MM.1S (cell line): ENCODE data around the gene SMAP1.
A peak's percentile ranks its signal among the peaks of the same experiment; 100 is the strongest.

Source experiments
- DNase-seq: peaks from one replicate; pipeline ENCODE4 v3.0.0-alpha.2; 2015
- H2AFZ ChIP-seq: fragments of 300-600 bp; sonication (generic); 2 replicates; pipeline ENCODE4 v1.6.0; 2016; ENCODE audit warnings: antibody characterized with exemption, low read length
- H3F3A ChIP-seq: fragments of 300-600 bp; sonication (generic); 2 replicates; pipeline ENCODE4 v1.6.1; 2016; ENCODE audit warnings: mild to moderate bottlenecking, antibody characterized with exemption, low read length, moderate library complexity, mixed read lengths; ENCODE audit not compliant: insufficient read depth
- H3K27ac ChIP-seq: fragments of 300-600 bp; sonication (generic); 2 replicates; pipeline ENCODE4 v1.5.1; 2016; ENCODE audit warnings: mild to moderate bottlenecking, low read length
- H3K27me3 ChIP-seq: fragments of 300-600 bp; sonication (generic); replicated peaks from 2 replicates; pipeline ENCODE4 v1.6.0; 2016; ENCODE audit warnings: low read length; ENCODE audit not compliant: insufficient read depth
- H3K36me3 ChIP-seq: fragments of 300-600 bp; sonication (generic); replicated peaks from 2 replicates; pipeline ENCODE4 v1.6.1; 2016; ENCODE audit warnings: mild to moderate bottlenecking, low read length, mixed read lengths; ENCODE audit not compliant: insufficient read depth
- H3K4me1 ChIP-seq: fragments of 300-600 bp; sonication (generic); 2 replicates; pipeline ENCODE4 v1.6.1; 2016; ENCODE audit warnings: low read length, mixed read lengths
- H3K4me2 ChIP-seq: fragments of 300-600 bp; sonication (generic); 2 replicates; pipeline ENCODE4 v1.6.0; 2016; ENCODE audit warnings: low read depth, low read length
- H3K4me3 ChIP-seq: fragments of 300-600 bp; sonication (generic); 2 replicates; pipeline ENCODE4 v1.5.1; 2016; ENCODE audit warnings: low read length, mixed read lengths
- H3K79me2 ChIP-seq: fragments of 300-600 bp; sonication (generic); 2 replicates; pipeline ENCODE4 v1.6.1; 2016; ENCODE audit warnings: mixed run types, low read length, mixed read lengths
- H3K9ac ChIP-seq: fragments of 300-600 bp; sonication (generic); 2 replicates; pipeline ENCODE4 v1.6.1; 2016; ENCODE audit warnings: low read length, mixed read lengths
- H3K9me2 ChIP-seq: fragments of 300-600 bp; sonication (generic); replicated peaks from 2 replicates; pipeline ENCODE4 v1.6.1; 2016; ENCODE audit warnings: mild to moderate bottlenecking, low read length, mixed read lengths; ENCODE audit not compliant: insufficient read depth
- H3K9me3 ChIP-seq: fragments of 300-600 bp; sonication (generic); replicated peaks from 2 replicates; pipeline ENCODE4 v1.6.1; 2016; ENCODE audit warnings: mild to moderate bottlenecking, low read length, mixed read lengths; ENCODE audit not compliant: insufficient read depth
- H4K20me1 ChIP-seq: fragments of 300-600 bp; sonication (generic); 2 replicates; pipeline ENCODE4 v1.6.1; 2016; ENCODE audit warnings: mild to moderate bottlenecking, low read length, moderate library complexity, mixed read lengths; ENCODE audit not compliant: insufficient read depth
- EZH2 ChIP-seq: fragments of 300-600 bp; sonication (generic); optimal IDR thresholded peaks from 2 replicates; pipeline ENCODE3; 2017; ENCODE audit warnings: low read depth, mild to moderate bottlenecking, antibody characterized with exemption, low read length, mixed read lengths
- EZH2phosphoT487 ChIP-seq: fragments of 300-600 bp; sonication (generic); IDR thresholded peaks from 2 replicates; pipeline ENCODE4 v1.6.1; 2018; ENCODE audit warnings: antibody characterized with exemption, low read length
- TF ChIP-seq, protein P1 (sequence below): fragments of 300-600 bp; sonication (generic); IDR thresholded peaks from 2 replicates; pipeline ENCODE4 v1.5.1; 2016; ENCODE audit warnings: antibody characterized with exemption, low read length, mixed read lengths

Gene SMAP1

DNA sequence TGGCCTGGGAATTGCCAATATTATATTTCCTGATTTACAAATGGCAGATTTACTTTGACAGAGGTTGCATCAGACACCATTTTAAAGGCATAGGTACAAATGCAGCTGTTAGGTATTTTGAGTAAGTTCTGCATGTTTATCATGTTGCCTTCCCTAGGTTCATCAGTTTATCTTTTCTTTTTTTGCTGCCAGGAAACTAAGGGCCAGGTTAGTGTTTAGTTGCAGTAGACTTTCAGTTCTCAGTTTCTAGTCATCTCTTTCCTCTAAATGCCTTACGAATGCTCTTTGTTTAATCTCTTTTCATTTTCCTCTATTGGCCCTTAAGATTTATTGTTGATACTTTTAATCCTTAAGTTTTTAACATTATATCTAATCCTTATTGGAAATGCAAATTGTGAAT, 129.9 kb downstream of the SMAP1 start:
- H3K27me3 ChIP-seq, result no peaks in the 10 kb centered on the region
- H3K36me3 ChIP-seq, result no peaks in the 10 kb centered on the region
- peak; percentile 63 for DNase-seq
- H3K9me2 ChIP-seq, result no peaks in the 10 kb centered on the region
- H3F3A ChIP-seq, result peaks cover 3% of the 10 kb centered on the region; the same call in 1 of the 2 replicates
- no peak overlapping the region for H3K9ac ChIP-seq
- H3K27ac ChIP-seq, result peak overlapping the region; percentile 56; the same call in 1 of the 2 replicates
- H3K4me3 ChIP-seq, result no peak overlapping the region
- TF ChIP-seq EZH2phosphoT487 (no peak), EZH2 (no peak)
- TF ChIP-seq, protein P1, sequence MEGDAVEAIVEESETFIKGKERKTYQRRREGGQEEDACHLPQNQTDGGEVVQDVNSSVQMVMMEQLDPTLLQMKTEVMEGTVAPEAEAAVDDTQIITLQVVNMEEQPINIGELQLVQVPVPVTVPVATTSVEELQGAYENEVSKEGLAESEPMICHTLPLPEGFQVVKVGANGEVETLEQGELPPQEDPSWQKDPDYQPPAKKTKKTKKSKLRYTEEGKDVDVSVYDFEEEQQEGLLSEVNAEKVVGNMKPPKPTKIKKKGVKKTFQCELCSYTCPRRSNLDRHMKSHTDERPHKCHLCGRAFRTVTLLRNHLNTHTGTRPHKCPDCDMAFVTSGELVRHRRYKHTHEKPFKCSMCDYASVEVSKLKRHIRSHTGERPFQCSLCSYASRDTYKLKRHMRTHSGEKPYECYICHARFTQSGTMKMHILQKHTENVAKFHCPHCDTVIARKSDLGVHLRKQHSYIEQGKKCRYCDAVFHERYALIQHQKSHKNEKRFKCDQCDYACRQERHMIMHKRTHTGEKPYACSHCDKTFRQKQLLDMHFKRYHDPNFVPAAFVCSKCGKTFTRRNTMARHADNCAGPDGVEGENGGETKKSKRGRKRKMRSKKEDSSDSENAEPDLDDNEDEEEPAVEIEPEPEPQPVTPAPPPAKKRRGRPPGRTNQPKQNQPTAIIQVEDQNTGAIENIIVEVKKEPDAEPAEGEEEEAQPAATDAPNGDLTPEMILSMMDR, result no peak
- no peaks in the 10 kb centered on the region for H4K20me1 ChIP-seq
- no peaks in the 10 kb centered on the region for H3K9me3 ChIP-seq
- no peak overlapping the region for H2AFZ ChIP-seq
- peak overlapping the region; percentile 60; the same call in 1 of the 2 replicates for H3K4me2 ChIP-seq
- peaks cover 22% of the 10 kb centered on the region for H3K4me1 ChIP-seq
- peaks cover 2% of the 10 kb centered on the region; the same call in 1 of the 2 replicates for H3K79me2 ChIP-seq

DNA sequence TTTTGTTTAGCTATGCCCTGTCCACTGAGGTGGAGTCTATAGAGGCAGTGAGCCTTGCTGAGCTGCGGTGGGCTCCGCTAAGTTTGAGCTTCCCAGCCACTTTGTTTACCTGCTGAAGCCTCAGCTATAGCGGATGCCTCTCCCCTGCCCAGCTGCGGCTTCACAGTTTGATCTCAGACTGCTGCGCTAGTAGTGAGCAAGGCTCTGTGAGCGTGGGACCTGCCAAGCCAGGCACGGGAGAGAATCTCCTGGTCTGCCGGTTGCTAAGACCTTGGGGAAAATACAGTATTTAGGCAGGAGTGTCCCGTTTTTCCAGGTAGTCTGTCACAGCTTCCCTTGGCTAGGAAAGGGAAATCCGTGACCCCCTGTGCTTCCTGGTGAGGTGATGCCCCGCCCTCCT, 138.4 kb downstream of the SMAP1 start:
- H3K79me2 ChIP-seq, result no peaks in the 10 kb centered on the region
- H3K4me2 ChIP-seq, result no peak overlapping the region
- H3K9ac ChIP-seq, result no peak overlapping the region
- H3F3A ChIP-seq, result no peaks in the 10 kb centered on the region
- no peak for DNase-seq
- H3K4me1 ChIP-seq, result no peaks in the 10 kb centered on the region
- H3K4me3 ChIP-seq, result no peak overlapping the region
- H3K9me2 ChIP-seq, result no peaks in the 10 kb centered on the region
- no peaks in the 10 kb centered on the region for H3K36me3 ChIP-seq
- no peak overlapping the region for H3K27ac ChIP-seq
- no peaks in the 10 kb centered on the region for H4K20me1 ChIP-seq
- no peaks in the 10 kb centered on the region for H3K9me3 ChIP-seq
- TF ChIP-seq EZH2phosphoT487, result no peak
- no peak for TF ChIP-seq EZH2
- TF ChIP-seq, protein P1, result no peak
- H2AFZ ChIP-seq, result no peak overlapping the region
- H3K27me3 ChIP-seq, result no peaks in the 10 kb centered on the region

DNA sequence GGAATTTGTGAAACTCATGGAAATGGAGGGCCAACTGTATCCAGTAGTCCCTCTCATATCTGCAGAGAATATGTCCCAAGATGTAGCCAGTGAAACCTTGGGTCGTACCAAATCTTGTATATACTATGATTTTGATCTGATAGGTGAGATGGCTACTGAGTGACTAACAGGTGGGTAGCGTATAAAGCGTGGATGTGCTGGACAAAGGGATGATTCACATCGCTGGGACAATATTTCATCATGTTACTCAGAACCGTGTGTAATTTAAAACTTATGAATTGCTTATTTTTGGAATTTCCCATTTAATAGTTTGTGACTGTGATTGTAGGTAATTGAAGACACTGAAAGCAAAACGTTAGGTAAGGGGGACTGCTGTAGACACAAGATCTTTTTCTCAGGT, 144.1 kb downstream of the SMAP1 start:
- Histone ChIP-seq H3K27me3 (no peaks in the 10 kb centered on the region), H2AFZ (no peak overlapping the region), H3K4me2 (no peak overlapping the region), H3K27ac (no peak overlapping the region), H3F3A (no peaks in the 10 kb centered on the region), H3K4me3 (no peak overlapping the region), H4K20me1 (no peaks in the 10 kb centered on the region), H3K9me2 (no peaks in the 10 kb centered on the region), H3K9me3 (no peaks in the 10 kb centered on the region), H3K79me2 (no peaks in the 10 kb centered on the region), H3K4me1 (no peaks in the 10 kb centered on the region), H3K36me3 (no peaks in the 10 kb centered on the region), H3K9ac (no peak overlapping the region)
- TF ChIP-seq EZH2phosphoT487 (no peak), EZH2 (no peak)
- TF ChIP-seq, protein P1, result no peak
- no peak for DNase-seq
